Neural crest cell (in vitro differentiated cells): ENCODE results near the gene ATP5IF1. TPM values are rescaled to one million over a fixed set of nuclear protein-coding genes. Genes with fewer than 3 reads are reported as not detected.
A peak's percentile ranks its signal among the peaks of the same experiment; 100 is the strongest.

ENCODE experiments used
- DNase-seq: peaks from one replicate; pipeline ENCODE4 v3.0.0; 2021; ENCODE audit warnings: low read depth, mixed read lengths, low spot score
- H3K27ac Mint-ChIP-seq: one replicate; pipeline ENCODE4 v1.8.0; 2021; ENCODE audit warnings: mild to moderate bottlenecking, mixed read lengths; ENCODE audit not compliant: unreplicated experiment
- H3K27me3 Mint-ChIP-seq: 2 replicates; pipeline ENCODE4 v1.8.0; 2021; ENCODE audit warnings: low read depth, mild to moderate bottlenecking, mixed read lengths
- H3K36me3 Mint-ChIP-seq: 2 replicates; pipeline ENCODE4 v1.8.0; 2021; ENCODE audit warnings: low read depth, mild to moderate bottlenecking, mixed read lengths
- H3K4me1 Mint-ChIP-seq: 2 replicates; pipeline ENCODE4 v1.8.0; 2021; ENCODE audit warnings: mixed read lengths
- H3K4me3 Mint-ChIP-seq: one replicate; pipeline ENCODE4 v1.8.0; 2021; ENCODE audit warnings: mild to moderate bottlenecking, mixed read lengths
- H3K9me3 Mint-ChIP-seq: 2 replicates; pipeline ENCODE4 v1.8.0; 2021; ENCODE audit warnings: mixed read lengths
- total RNA-seq: library from RNA; stranded (reverse); gene quantifications from 2 replicates; pipeline ENCODE4 v1.2.1, GENCODE V29; 2021
- TF ChIP-seq, protein P1 (sequence below): fragments of 200-600 bp; sonication (generic); conservative IDR thresholded peaks from 2 replicates; pipeline ENCODE4 v1.5.0; 2021; ENCODE audit warnings: antibody characterized with exemption, mild to moderate bottlenecking

The ATP5IF1 gene
- total RNA-seq, 1 donor from 2014 or later, result 125 TPM

DNA sequence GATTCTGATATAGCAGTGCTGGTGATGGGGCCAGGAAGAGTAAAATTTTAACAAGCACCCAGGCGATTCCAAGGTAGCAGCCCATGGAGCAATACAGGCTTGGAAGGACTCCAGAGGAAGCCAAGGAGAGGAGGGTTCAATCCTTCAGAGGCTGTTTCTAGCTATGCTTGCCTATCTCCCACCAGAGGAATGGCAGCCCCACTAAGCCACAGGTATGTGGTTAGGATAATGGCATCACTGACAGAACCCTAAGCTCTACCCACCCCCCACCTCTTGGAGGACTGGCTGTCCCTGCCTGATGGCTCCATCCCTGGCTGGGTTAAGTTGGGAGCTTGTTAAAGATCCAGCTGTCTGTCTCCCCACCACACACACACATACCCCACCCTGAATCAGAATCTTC lies 40.1 kb upstream of the ATP5IF1 start:
- no peak overlapping the region for H3K4me3 Mint-ChIP-seq
- peaks cover 4% of the 10 kb centered on the region for H3K36me3 Mint-ChIP-seq
- H3K27me3 Mint-ChIP-seq, result no peaks in the 10 kb centered on the region
- no peak for DNase-seq
- H3K4me1 Mint-ChIP-seq, result peaks cover 3% of the 10 kb centered on the region
- H3K27ac Mint-ChIP-seq, result no peak overlapping the region
- H3K9me3 Mint-ChIP-seq, result no peaks in the 10 kb centered on the region
- TF ChIP-seq, protein P1, sequence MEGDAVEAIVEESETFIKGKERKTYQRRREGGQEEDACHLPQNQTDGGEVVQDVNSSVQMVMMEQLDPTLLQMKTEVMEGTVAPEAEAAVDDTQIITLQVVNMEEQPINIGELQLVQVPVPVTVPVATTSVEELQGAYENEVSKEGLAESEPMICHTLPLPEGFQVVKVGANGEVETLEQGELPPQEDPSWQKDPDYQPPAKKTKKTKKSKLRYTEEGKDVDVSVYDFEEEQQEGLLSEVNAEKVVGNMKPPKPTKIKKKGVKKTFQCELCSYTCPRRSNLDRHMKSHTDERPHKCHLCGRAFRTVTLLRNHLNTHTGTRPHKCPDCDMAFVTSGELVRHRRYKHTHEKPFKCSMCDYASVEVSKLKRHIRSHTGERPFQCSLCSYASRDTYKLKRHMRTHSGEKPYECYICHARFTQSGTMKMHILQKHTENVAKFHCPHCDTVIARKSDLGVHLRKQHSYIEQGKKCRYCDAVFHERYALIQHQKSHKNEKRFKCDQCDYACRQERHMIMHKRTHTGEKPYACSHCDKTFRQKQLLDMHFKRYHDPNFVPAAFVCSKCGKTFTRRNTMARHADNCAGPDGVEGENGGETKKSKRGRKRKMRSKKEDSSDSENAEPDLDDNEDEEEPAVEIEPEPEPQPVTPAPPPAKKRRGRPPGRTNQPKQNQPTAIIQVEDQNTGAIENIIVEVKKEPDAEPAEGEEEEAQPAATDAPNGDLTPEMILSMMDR, result no peak

DNA sequence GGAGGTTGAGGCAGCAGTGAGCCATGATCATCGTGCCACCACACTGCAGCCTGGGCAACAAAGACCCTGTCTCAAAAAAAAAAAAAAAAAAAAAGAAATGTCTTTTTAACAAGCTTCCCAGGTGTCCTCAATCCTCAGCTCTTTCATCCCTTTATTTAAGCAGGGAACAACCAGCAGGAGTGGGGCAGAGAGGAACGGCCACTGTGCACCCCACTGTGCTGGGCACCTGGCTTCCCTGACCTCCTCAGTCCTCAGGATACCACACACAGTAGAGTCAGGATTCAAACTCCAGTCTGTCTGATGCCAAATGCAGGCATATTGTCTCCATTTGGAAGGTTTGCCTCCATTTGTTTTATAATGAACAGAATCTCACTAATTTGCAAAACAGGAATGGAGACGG lies 39.6 kb upstream of the ATP5IF1 start:
- H3K9me3 Mint-ChIP-seq, result no peaks in the 10 kb centered on the region
- peaks cover 6% of the 10 kb centered on the region for H3K36me3 Mint-ChIP-seq
- no peak overlapping the region for H3K27ac Mint-ChIP-seq
- no peak overlapping the region for H3K4me3 Mint-ChIP-seq
- TF ChIP-seq, protein P1, result no peak
- H3K27me3 Mint-ChIP-seq, result no peaks in the 10 kb centered on the region
- DNase-seq, result no peak
- H3K4me1 Mint-ChIP-seq, result peaks cover 3% of the 10 kb centered on the region

DNA sequence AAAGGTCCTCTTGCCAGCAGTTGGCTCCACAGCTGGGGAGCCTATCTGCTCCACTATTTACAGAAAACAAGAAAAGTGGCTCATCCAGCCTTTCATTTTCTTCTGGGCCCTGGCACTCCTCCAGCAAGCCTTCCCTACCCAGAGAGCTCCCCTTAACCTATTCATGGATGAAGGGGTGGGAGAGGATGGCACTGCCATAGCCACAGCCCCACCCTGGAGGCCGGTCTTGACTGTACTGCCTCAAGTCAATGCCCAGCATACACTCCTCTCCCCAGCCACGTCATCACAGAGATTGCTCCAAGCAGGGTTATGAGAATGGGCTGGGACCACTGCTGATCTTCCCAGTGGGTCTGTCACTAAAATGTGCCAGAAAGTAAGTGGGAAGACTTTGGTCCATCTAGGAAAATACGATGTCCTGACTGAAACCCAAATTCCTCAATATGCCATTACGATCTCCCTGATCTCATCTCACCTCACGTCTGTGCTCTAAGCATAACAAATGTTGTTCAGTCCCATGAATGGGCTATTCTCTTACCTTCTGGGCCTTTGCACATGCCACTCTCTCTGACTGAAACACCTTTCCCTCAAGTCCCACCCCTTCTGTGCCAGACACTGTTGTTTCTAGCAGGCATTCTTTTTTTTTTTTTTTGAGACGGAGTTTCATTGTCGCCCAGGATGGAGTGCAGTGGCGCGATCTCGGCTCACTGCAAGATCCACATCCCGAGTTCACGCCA lies 38.1 kb upstream of the ATP5IF1 start:
- H3K27me3 Mint-ChIP-seq, result no peaks in the 10 kb centered on the region
- H3K4me3 Mint-ChIP-seq, result no peak overlapping the region
- no peaks in the 10 kb centered on the region for H3K9me3 Mint-ChIP-seq
- peaks cover 3% of the 10 kb centered on the region for H3K4me1 Mint-ChIP-seq
- DNase-seq, result no peak
- H3K36me3 Mint-ChIP-seq, result peaks cover 6% of the 10 kb centered on the region
- TF ChIP-seq, protein P1, result no peak
- no peak overlapping the region for H3K27ac Mint-ChIP-seq

GRCh38 chr1:28199328-28200233 lies 36.3 kb upstream of the ATP5IF1 start:
- peak overlapping the region; percentile 59 for H3K27ac Mint-ChIP-seq
- peaks cover 3% of the 10 kb centered on the region for H3K4me1 Mint-ChIP-seq
- H3K27me3 Mint-ChIP-seq, result no peaks in the 10 kb centered on the region
- TF ChIP-seq, protein P1, result no peak
- no peak for DNase-seq
- H3K4me3 Mint-ChIP-seq, result no peak overlapping the region
- peaks cover 10% of the 10 kb centered on the region for H3K36me3 Mint-ChIP-seq
- H3K9me3 Mint-ChIP-seq, result no peaks in the 10 kb centered on the region

DNA sequence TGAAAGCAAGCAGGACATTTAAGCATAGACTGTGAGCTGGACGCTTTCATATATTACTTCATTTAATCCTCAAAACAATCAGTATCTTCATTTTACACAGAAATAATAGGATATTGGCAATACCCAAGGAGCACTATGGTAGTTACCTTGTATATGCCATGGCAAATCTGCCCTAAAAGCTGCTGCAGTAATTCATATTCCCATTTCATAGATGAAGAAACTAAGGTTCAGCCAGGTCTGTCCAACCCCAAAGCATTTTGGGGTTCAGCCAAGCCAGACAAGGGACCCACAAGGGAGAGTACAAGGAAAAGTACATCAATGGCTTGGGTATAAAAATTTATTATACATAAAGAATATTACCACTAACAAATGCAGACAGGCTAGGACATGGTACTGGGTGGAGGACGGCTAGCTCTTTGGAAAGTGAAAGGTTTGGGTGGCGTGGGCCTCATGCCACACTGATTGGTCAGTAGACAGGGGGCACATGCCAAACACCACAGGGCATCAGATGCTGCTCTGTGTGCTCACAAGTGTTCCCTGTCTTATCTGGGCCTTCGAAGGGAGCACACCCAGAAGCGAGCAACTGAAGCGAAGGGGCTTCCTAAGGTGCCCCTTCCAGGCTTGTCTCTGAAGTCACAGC lies 35.6 kb upstream of the ATP5IF1 start:
- H3K36me3 Mint-ChIP-seq, result peaks cover 10% of the 10 kb centered on the region
- no peaks in the 10 kb centered on the region for H3K27me3 Mint-ChIP-seq
- H3K4me3 Mint-ChIP-seq, result no peak overlapping the region
- no peak overlapping the region for H3K27ac Mint-ChIP-seq
- DNase-seq, result no peak
- peaks cover 3% of the 10 kb centered on the region for H3K4me1 Mint-ChIP-seq
- H3K9me3 Mint-ChIP-seq, result no peaks in the 10 kb centered on the region
- TF ChIP-seq, protein P1, result no peak
